T-cell (primary cell): ENCODE measurements around the gene DSCAML1. TPM values are rescaled to one million over a fixed set of nuclear protein-coding genes. Genes with fewer than 3 reads are reported as not detected.

Experiments
- ATAC-seq, 4 experiments: fragments of 200-7000 bp in 3 of 4; fragments of 150-1000 bp in 1 of 4; cut with Tn5 transposase; replicated peaks in 1 of 4; 1 replicate in 3 of 4; 2 replicates in 1 of 4; pipeline ENCODE4 v1.10.0; 2021; ENCODE audit warnings: moderate library complexity in 3 of 4, mild to moderate bottlenecking in 2 of 4, moderate number of reproducible peaks in 1 of 4
- CTCF ChIA-PET, 2 donors: fragments of 300-600 bp; sonication (Branson Sonifier 250); formaldehyde crosslinking; loops; one replicate each; lab custom pipeline; 2022; ENCODE audit warnings: antibody characterized with exemption in 2 of 2; lab: Charles Lee
- POLR2A ChIA-PET, 2 donors: fragments of 300-600 bp; sonication (Branson Sonifier 250); formaldehyde crosslinking; loops; one replicate each; lab custom pipeline; 2022; ENCODE audit warnings: antibody characterized with exemption in 2 of 2; lab: Charles Lee
- DNase-seq, 35 experiments: peaks; one replicate each; pipeline versions ENCODE4 v3.0.0 to v3.0.0-alpha.2; 2013 to 2023
- H3K27ac ChIP-seq: one replicate; pipeline ENCODE4 v1.5.1; 2013; ENCODE audit warnings: low read length
- H3K27me3 ChIP-seq, 2 experiments: replicated peaks in 1 of 2; 1 replicate in 1 of 2; 2 replicates in 1 of 2; pipeline versions ENCODE4 v1.6.1 to v1.7.0; 2013; ENCODE audit warnings: low read length in 1 of 2, mixed read lengths in 1 of 2; ENCODE audit not compliant: control insufficient read depth in 2 of 2, insufficient read depth in 2 of 2; ENCODE audit errors: extremely low read depth in 1 of 2
- H3K36me3 ChIP-seq, 2 donors: 1 replicate in 1 of 2; 2 replicates in 1 of 2; pipeline versions ENCODE4 v1.6.1 to v1.7.0; 2013; ENCODE audit warnings: low read length in 1 of 2; ENCODE audit not compliant: control insufficient read depth in 2 of 2, insufficient read depth in 1 of 2; ENCODE audit errors: extremely low read depth in 1 of 2
- H3K4me1 ChIP-seq, 2 experiments: 1 replicate in 1 of 2; 2 replicates in 1 of 2; pipeline versions ENCODE4 v1.6.1 to v1.7.0; 2013; ENCODE audit warnings: low read length in 2 of 2, mixed read lengths in 1 of 2; ENCODE audit not compliant: insufficient read depth in 2 of 2, control insufficient read depth in 1 of 2; ENCODE audit errors: extremely low read depth in 1 of 2
- H3K4me3 ChIP-seq, 2 donors: 1 replicate in 1 of 2; 2 replicates in 1 of 2; pipeline versions ENCODE4 v1.5.1 to v1.7.0; 2013; ENCODE audit warnings: mild to moderate bottlenecking in 2 of 2, low read length in 1 of 2, moderate library complexity in 1 of 2; ENCODE audit not compliant: control insufficient read depth in 1 of 2; ENCODE audit errors: extremely low read depth in 1 of 2
- H3K9me3 ChIP-seq: 2 replicates; pipeline ENCODE4 v1.7.0; 2013
- H3K27ac Mint-ChIP-seq, 2 donors: one replicate each; pipeline ENCODE4 v1.8.0; 2020 to 2021; ENCODE audit warnings: mild to moderate bottlenecking in 2 of 2, mixed read lengths in 2 of 2
- H3K27me3 Mint-ChIP-seq, 2 donors: one replicate each; pipeline ENCODE4 v1.8.0; 2021 to 2022; ENCODE audit warnings: mixed read lengths in 2 of 2
- H3K36me3 Mint-ChIP-seq: one replicate; pipeline ENCODE4 v1.8.0; 2021; ENCODE audit warnings: mixed read lengths
- H3K4me1 Mint-ChIP-seq, 3 donors: one replicate each; pipeline ENCODE4 v1.8.0; 2020 to 2022; ENCODE audit warnings: mixed read lengths in 3 of 3, mild to moderate bottlenecking in 1 of 3
- H3K4me3 Mint-ChIP-seq, 3 donors: one replicate each; pipeline ENCODE4 v1.8.0; 2020 to 2022; ENCODE audit warnings: mild to moderate bottlenecking in 3 of 3, mixed read lengths in 3 of 3, moderate library complexity in 3 of 3
- H3K9me3 Mint-ChIP-seq, 3 donors: one replicate each; pipeline ENCODE4 v1.8.0; 2020 to 2022; ENCODE audit warnings: mixed read lengths in 3 of 3
- WGBS: methylation state at CpG from one replicate; pipeline ENCODE4 v1.1.5; 2013; ENCODE audit warnings: missing lambda C conversion rate; ENCODE audit not compliant: insufficient coverage; 5-methylcytosine and 5-hydroxymethylcytosine counted together
- total RNA-seq, 35 experiments: library from RNA in 6 of 35; stranded (reverse) in 6 of 35; fragments of 120-200 nt in 1 of 35; gene quantifications; one replicate each; pipeline versions ENCODE4 v1.2.1 to v1.2.4 and lab custom pipeline; 2013 to 2026

DSCAML1 gene
- total RNA-seq, 5 donors from 2014 or later (not counting 1 experiment from before 2014, with no cell fraction given) = 0.15 to 2.4 (median 0.96) TPM

- H3K9me3 ChIP-seq = no peaks in the 10 kb centered on the region
- H3K4me3 ChIP-seq = no peak overlapping the region
- H3K27ac ChIP-seq = no peak overlapping the region
- Mint-ChIP-seq H3K27me3 (peaks cover 11 to 15% of the 10 kb centered on the region in 2 donors), H3K36me3 (no peaks in the 10 kb centered on the region), H3K4me1 (no peaks in the 10 kb centered on the region), H3K4me3 (no peak overlapping the region), H3K27ac (no peak overlapping the region), H3K9me3 (peaks cover 6 to 14% (median 8%) of the 10 kb centered on the region in 3 donors)
- 68% methylated on average over 4 of the region's 5 CpGs for WGBS
- H3K36me3 ChIP-seq = no peaks in the 10 kb centered on the region
- ChIA-PET POLR2A (interaction anchor here in 1 of 2 donors (0.5 kb wide), 1 partner anchor 137 kb away, joined by 3 read pairs; no protein-coding TSS in a partner anchor), CTCF (no interaction called here)
- no peaks in the 10 kb centered on the region for H3K4me1 ChIP-seq
- H3K27me3 ChIP-seq = peaks cover 0 to 28% of the 10 kb centered on the region in 2 experiments
- no peak for ATAC-seq
- no peak for DNase-seq
These were observed 178.6 kb downstream of the DSCAML1 start for GRCh38 chr11:117618302-117618981.

- POLR2A ChIA-PET = no interaction called here
- H3K27ac Mint-ChIP-seq = no peak overlapping the region
- no peak overlapping the region for H3K27ac ChIP-seq
These were observed 180.0 kb downstream of the DSCAML1 start for GRCh38 chr11:117616979-117617378.

GRCh38 chr11:117614728-117615127, 182.3 kb downstream of the DSCAML1 start:
- no peak for ATAC-seq

More at GRCh38 chr11:117616979-117617378, 180.0 kb downstream of the DSCAML1 start:
- H3K36me3 ChIP-seq = no peaks in the 10 kb centered on the region
- H3K9me3 Mint-ChIP-seq = peaks cover 6 to 14% (median 8%) of the 10 kb centered on the region in 3 donors
- H3K4me3 ChIP-seq = no peak overlapping the region
- no peak for ATAC-seq
- CTCF ChIA-PET = no interaction called here
- peaks cover 16 to 20% of the 10 kb centered on the region in 2 donors for H3K27me3 Mint-ChIP-seq
- 80% methylated on average over 1 of the region's 3 CpGs for WGBS
- no peaks in the 10 kb centered on the region for H3K36me3 Mint-ChIP-seq
- no peaks in the 10 kb centered on the region for H3K4me1 ChIP-seq
- no peak for DNase-seq
- H3K27me3 ChIP-seq = peaks cover 0 to 33% of the 10 kb centered on the region in 2 experiments
- H3K4me3 Mint-ChIP-seq = no peak overlapping the region
- no peaks in the 10 kb centered on the region for H3K4me1 Mint-ChIP-seq
- H3K9me3 ChIP-seq = no peaks in the 10 kb centered on the region

GRCh38 chr11:117613521-117613920, 183.5 kb downstream of the DSCAML1 start:
- peaks cover 0 to 28% of the 10 kb centered on the region in 2 experiments for H3K27me3 ChIP-seq
- CTCF ChIA-PET = no interaction called here

More at GRCh38 chr11:117614728-117615127, 182.3 kb downstream of the DSCAML1 start:
- no peak for DNase-seq
- Mint-ChIP-seq H3K4me3 (no peak overlapping the region), H3K27ac (no peak overlapping the region), H3K4me1 (peaks cover 0 to 9% (median 5%) of the 10 kb centered on the region in 3 donors), H3K9me3 (peaks cover 0 to 6% (median 0%) of the 10 kb centered on the region in 3 donors), H3K36me3 (no peaks in the 10 kb centered on the region), H3K27me3 (peaks cover 20 to 22% of the 10 kb centered on the region in 2 donors)
- H3K4me1 ChIP-seq = no peaks in the 10 kb centered on the region
- CTCF ChIA-PET = no interaction called here
- 93% methylated on average over 2 of the region's 3 CpGs for WGBS
- POLR2A ChIA-PET = no interaction called here
- H3K27ac ChIP-seq = no peak overlapping the region
- no peaks in the 10 kb centered on the region for H3K9me3 ChIP-seq
- no peaks in the 10 kb centered on the region for H3K36me3 ChIP-seq
- H3K27me3 ChIP-seq = peaks cover 0 to 34% of the 10 kb centered on the region in 2 experiments
- no peak overlapping the region for H3K4me3 ChIP-seq

GRCh38 chr11:117612177-117612576, 184.8 kb downstream of the DSCAML1 start:
- Histone ChIP-seq H3K27ac (no peak overlapping the region), H3K27me3 (peaks cover 0 to 27% of the 10 kb centered on the region in 2 experiments), H3K36me3 (no peaks in the 10 kb centered on the region), H3K4me3 (no peak overlapping the region), H3K9me3 (no peaks in the 10 kb centered on the region), H3K4me1 (no peaks in the 10 kb centered on the region)
- Mint-ChIP-seq H3K9me3 (peaks cover 0 to 6% (median 0%) of the 10 kb centered on the region in 3 donors), H3K4me1 (peaks cover 0 to 10% (median 7%) of the 10 kb centered on the region in 3 donors), H3K27ac (no peak overlapping the region), H3K4me3 (no peak overlapping the region), H3K36me3 (no peaks in the 10 kb centered on the region), H3K27me3 (peaks cover 18 to 20% of the 10 kb centered on the region in 2 donors)
- CTCF ChIA-PET = no interaction called here
- ATAC-seq = no peak
- no peak for DNase-seq
- POLR2A ChIA-PET = no interaction called here
- 89% methylated on average over 5 of the region's 7 CpGs for WGBS

More at GRCh38 chr11:117613521-117613920, 183.5 kb downstream of the DSCAML1 start:
- peaks cover 20 to 22% of the 10 kb centered on the region in 2 donors for H3K27me3 Mint-ChIP-seq
- DNase-seq (no peak), ATAC-seq (no peak)
- no peak overlapping the region for H3K27ac Mint-ChIP-seq
- no peaks in the 10 kb centered on the region for H3K36me3 Mint-ChIP-seq
- peaks cover 0 to 6% (median 0%) of the 10 kb centered on the region in 3 donors for H3K9me3 Mint-ChIP-seq
- WGBS = 100% methylated on average over 1 of the region's 6 CpGs
- H3K36me3 ChIP-seq = no peaks in the 10 kb centered on the region
- no peak overlapping the region for H3K4me3 ChIP-seq
- no peaks in the 10 kb centered on the region for H3K9me3 ChIP-seq
- no peak overlapping the region for H3K27ac ChIP-seq
- no peaks in the 10 kb centered on the region for H3K4me1 ChIP-seq
- H3K4me1 Mint-ChIP-seq = peaks cover 0 to 10% (median 6%) of the 10 kb centered on the region in 3 donors
- POLR2A ChIA-PET = no interaction called here
- no peak overlapping the region for H3K4me3 Mint-ChIP-seq

GRCh38 chr11:117610901-117611300, 186.1 kb downstream of the DSCAML1 start:
- H3K4me3 Mint-ChIP-seq = no peak overlapping the region
- peaks cover 0 to 6% (median 0%) of the 10 kb centered on the region in 3 donors for H3K9me3 Mint-ChIP-seq
- peaks cover 18% of the 10 kb centered on the region in 2 donors for H3K27me3 Mint-ChIP-seq
- ChIA-PET CTCF (no interaction called here), POLR2A (no interaction called here)
- H3K9me3 ChIP-seq = no peaks in the 10 kb centered on the region
- H3K27ac Mint-ChIP-seq = no peak overlapping the region
- H3K4me1 ChIP-seq = no peaks in the 10 kb centered on the region
- no peak overlapping the region for H3K4me3 ChIP-seq
- DNase-seq = no peak
- no peaks in the 10 kb centered on the region for H3K36me3 Mint-ChIP-seq
- H3K36me3 ChIP-seq = no peaks in the 10 kb centered on the region
- H3K27ac ChIP-seq = no peak overlapping the region
- ATAC-seq = no peak
- H3K4me1 Mint-ChIP-seq = peaks cover 5 to 17% (median 17%) of the 10 kb centered on the region in 3 donors
- WGBS = 40% methylated on average over 1 of the region's 4 CpGs
- H3K27me3 ChIP-seq = peaks cover 0 to 25% of the 10 kb centered on the region in 2 experiments
